Upper lobe of right lung (tissue), 1 donor: Measurements from ENCODE around the gene PSMA5. TPM values are rescaled to one million over a fixed set of nuclear protein-coding genes. Genes with fewer than 3 reads are reported as not detected.

Source experiments
- ATAC-seq: fragments of 200-7000 bp; cut with Tn5 transposase; one replicate; pipeline ENCODE4 v1.9.1; 2020; ENCODE audit warnings: mild to moderate bottlenecking, moderate library complexity
- DNase-seq: peaks from one replicate; pipeline ENCODE4 v3.0.0-alpha.2; 2020
- H3K27ac ChIP-seq: fragments of 200-600 bp; one replicate; pipeline ENCODE4 v1.8.0; 2022
- H3K27me3 ChIP-seq: fragments of 200-600 bp; one replicate; pipeline ENCODE4 v1.8.0; 2022; ENCODE audit warnings: mild to moderate bottlenecking
- H3K36me3 ChIP-seq: fragments of 200-600 bp; one replicate; pipeline ENCODE4 v1.8.0; 2022
- H3K4me1 ChIP-seq: fragments of 200-600 bp; one replicate; pipeline ENCODE4 v1.8.0; 2022
- H3K4me3 ChIP-seq: fragments of 200-600 bp; one replicate; pipeline ENCODE4 v1.8.0; 2022; ENCODE audit warnings: mild to moderate bottlenecking
- H3K9me3 ChIP-seq: fragments of 200-600 bp; one replicate; pipeline ENCODE4 v1.8.0; 2022
- CTCF ChIP-seq: fragments of 200-600 bp; IDR thresholded peaks from one replicate; pipeline ENCODE4 v1.8.0; 2022; ENCODE audit warnings: antibody characterized with exemption
- intact Hi-C: fragments of 100-400 bp; cut with DNase I; formaldehyde crosslinking; loops from one replicate; pipeline ENCODE4 v1.11.0; 2022
- total RNA-seq: library from RNA; stranded (reverse); fragmentation: NEBNext Ultra II Directional; extraction: Animal tissue kit (Norgen Biotek cat#: 25700); gene quantifications from one replicate; pipeline ENCODE4 v1.2.1, GENCODE V29; 2021
- donor health status: DM: no; HTN: yes; CAD: no; lungs with severe emphysema.

Gene PSMA5
- total RNA-seq, 1 donor from 2014 or later = 67.8 TPM

DNA sequence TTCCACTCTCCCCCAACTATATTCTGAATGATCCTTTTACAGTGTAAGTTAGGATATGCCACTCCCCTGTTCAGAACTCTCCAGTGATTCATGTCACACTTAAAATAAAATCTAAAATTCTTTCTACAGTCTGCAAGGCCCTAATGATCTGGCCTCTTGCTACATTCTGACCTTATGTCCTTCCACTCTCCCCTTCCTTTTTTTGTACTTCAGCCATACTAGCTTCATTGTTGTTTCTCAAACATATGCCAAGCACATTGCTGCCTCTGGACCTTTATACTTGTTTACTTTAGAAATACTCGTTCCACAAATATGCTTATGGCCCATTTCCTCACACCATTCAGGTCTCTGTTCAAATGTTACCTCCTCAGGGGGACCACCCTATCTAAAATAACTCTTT lies 14.8 kb upstream of the PSMA5 start:
- TF ChIP-seq CTCF = no peak
- no peak overlapping the region for H3K27ac ChIP-seq
- peaks cover 3% of the 10 kb centered on the region for H3K27me3 ChIP-seq
- H3K9me3 ChIP-seq = no peaks in the 10 kb centered on the region
- no peaks in the 10 kb centered on the region for H3K36me3 ChIP-seq
- no peak overlapping the region for H3K4me3 ChIP-seq
- intact Hi-C loops = no loop called here
- DNase-seq (no peak), ATAC-seq (no peak)
- H3K4me1 ChIP-seq = no peaks in the 10 kb centered on the region

DNA sequence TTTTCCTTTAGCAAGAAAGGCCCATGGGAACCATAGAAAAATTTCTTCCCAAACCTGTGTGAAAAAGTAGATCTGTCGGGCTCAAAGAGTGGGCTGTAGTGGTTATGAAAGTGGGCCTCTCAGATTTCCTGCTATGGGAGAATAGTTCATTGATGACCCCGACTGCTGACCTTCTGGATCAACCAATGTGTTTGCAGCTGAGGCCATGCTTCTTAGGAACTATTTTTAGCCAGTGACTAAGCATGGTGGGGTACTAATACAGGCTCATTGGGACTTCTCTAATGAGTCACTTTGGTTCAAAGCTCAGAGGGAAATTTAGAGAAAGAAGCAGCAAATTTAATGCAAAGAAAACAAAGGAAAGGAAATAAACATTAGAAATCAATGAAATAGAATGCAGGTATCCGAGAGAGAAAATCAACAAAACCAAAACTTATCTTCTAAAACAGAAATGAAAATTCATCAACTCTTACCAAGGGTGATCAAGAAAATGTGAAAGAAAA lies 12.6 kb upstream of the PSMA5 start:
- ATAC-seq = no peak
- no peak overlapping the region for H3K27ac ChIP-seq
- DNase-seq = no peak
- no peaks in the 10 kb centered on the region for H3K9me3 ChIP-seq
- no peak for TF ChIP-seq CTCF
- H3K4me1 ChIP-seq = no peaks in the 10 kb centered on the region
- intact Hi-C loops = no loop called here
- no peaks in the 10 kb centered on the region for H3K27me3 ChIP-seq
- H3K4me3 ChIP-seq = no peak overlapping the region
- H3K36me3 ChIP-seq = no peaks in the 10 kb centered on the region

DNA sequence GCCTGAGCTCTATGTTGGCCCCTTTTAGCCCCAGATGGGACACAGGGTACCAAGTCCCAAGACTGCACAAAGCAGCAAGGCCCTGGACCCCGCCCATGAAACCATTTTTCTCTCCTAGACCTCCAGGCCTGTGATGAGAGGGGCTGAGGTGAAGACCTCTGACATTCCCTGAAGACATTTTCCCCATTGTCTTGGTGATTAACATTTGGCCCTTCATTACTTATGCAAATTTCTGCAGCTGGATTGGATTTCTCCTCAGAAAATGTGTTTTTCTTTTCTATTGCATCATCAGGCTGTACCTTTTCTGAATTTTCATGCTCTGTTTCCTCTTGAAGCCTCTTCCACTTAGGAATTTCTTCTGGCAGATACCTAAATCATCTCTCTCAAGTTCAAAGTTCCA lies 8.2 kb upstream of the PSMA5 start:
- Histone ChIP-seq H3K36me3 (no peaks in the 10 kb centered on the region), H3K27ac (no peak overlapping the region), H3K4me3 (no peak overlapping the region), H3K9me3 (no peaks in the 10 kb centered on the region), H3K27me3 (no peaks in the 10 kb centered on the region), H3K4me1 (no peaks in the 10 kb centered on the region)
- no peak for DNase-seq
- ATAC-seq = no peak
- TF ChIP-seq CTCF = no peak
- intact Hi-C loops = no loop called here

- TF ChIP-seq CTCF = no peak
- H3K4me1 ChIP-seq = no peaks in the 10 kb centered on the region
- no peaks in the 10 kb centered on the region for H3K27me3 ChIP-seq
- ATAC-seq (no peak), DNase-seq (no peak)
- no peaks in the 10 kb centered on the region for H3K36me3 ChIP-seq
- H3K9me3 ChIP-seq = no peaks in the 10 kb centered on the region
- no peak overlapping the region for H3K4me3 ChIP-seq
- intact Hi-C loops = no loop called here
- H3K27ac ChIP-seq = no peak overlapping the region
Measured at GRCh38 chr1:109433322-109433721, 7.1 kb upstream of the PSMA5 start.

DNA sequence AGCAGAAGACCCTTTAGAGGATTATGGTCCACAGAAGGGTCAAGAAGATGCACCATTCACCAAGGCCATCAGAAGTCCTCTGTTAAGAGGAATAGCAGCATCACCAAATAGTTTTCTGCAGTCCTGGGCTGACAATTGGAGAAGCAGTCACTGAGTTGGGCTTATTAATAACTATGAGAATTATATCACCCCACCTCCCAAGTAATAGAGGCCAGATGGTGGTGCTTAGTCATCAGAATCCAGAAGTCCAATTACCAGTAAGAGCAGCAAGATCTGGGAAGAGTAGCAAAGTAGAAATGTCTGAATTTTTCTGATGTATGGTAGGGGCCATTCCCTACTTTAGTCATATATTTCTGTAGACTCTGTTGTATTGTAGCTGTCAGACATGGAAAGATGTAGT lies 6.1 kb upstream of the PSMA5 start:
- Histone ChIP-seq H3K4me1 (no peaks in the 10 kb centered on the region), H3K4me3 (no peak overlapping the region), H3K27ac (no peak overlapping the region), H3K36me3 (no peaks in the 10 kb centered on the region), H3K27me3 (no peaks in the 10 kb centered on the region), H3K9me3 (no peaks in the 10 kb centered on the region)
- intact Hi-C loops = no loop called here
- TF ChIP-seq CTCF = no peak
- ATAC-seq = no peak
- no peak for DNase-seq

DNA sequence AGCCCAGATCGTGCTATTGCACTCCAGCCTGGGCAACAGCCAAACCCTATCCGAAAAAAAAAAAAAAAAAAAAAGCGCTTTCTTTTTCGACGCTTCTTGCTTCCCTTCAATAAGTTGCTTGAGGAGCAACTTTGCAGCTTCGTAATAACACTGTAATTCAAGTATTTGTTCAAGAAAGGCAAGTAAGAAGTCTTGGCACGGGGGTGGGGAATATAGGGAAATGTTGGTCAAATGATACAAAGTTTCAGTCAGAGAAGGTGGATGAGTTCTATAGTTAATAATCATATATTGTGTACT lies 871 bp upstream of the PSMA5 start:
- intact Hi-C loops = no loop called here
- no peak for TF ChIP-seq CTCF
- peak overlapping the region; percentile 88 for H3K27ac ChIP-seq
- H3K9me3 ChIP-seq = no peaks in the 10 kb centered on the region
- DNase-seq (no peak), ATAC-seq (no peak)
- H3K4me1 ChIP-seq = peaks cover 14% of the 10 kb centered on the region
- peaks cover 1% of the 10 kb centered on the region for H3K36me3 ChIP-seq
- H3K4me3 ChIP-seq = peak overlapping the region; percentile 95
- no peaks in the 10 kb centered on the region for H3K27me3 ChIP-seq
